GM12878 (cell line): ENCODE results near the gene PLEKHA5. TPM values are rescaled to one million over a fixed set of nuclear protein-coding genes. Genes with fewer than 3 reads are reported as not detected.

Experiments
- ATAC-seq: fragments of 200-7000 bp; cut with Tn5 transposase; 3 replicates; pipeline ENCODE4 v1.9.1; 2020; ENCODE audit warnings: mild to moderate bottlenecking, moderate library complexity
- BruUV-seq: library from RNA; stranded (reverse); fragments of 400-500 nt; replicated peaks from 2 replicates; lab custom pipeline; 2021; lab: Mats Ljungman, UMichigan
- CTCF ChIA-PET: fragments of 300-600 bp; sonication (Branson Sonifier 250); formaldehyde crosslinking; extraction: SDS; loops from one replicate; lab custom pipeline; 2021; ENCODE audit warnings: inconsistent platforms; lab: Yijun Ruan, JAX
- POLR2A ChIA-PET: fragments of 350-600 bp; formaldehyde crosslinking; extraction: SDS; loops from one replicate; lab custom pipeline; 2021; ENCODE audit warnings: inconsistent platforms; lab: Charles Lee
- RAD21 ChIA-PET: fragments of 300-600 bp; sonication (Branson Sonifier 250); formaldehyde crosslinking; loops from one replicate; lab custom pipeline; 2023; ENCODE audit warnings: antibody characterized with exemption; ENCODE audit not compliant: unreplicated experiment; lab: Charles Lee
- SMC1A ChIA-PET: fragments of 300-600 bp; sonication (Branson Sonifier 250); formaldehyde crosslinking; loops from one replicate; lab custom pipeline; 2023; ENCODE audit not compliant: unreplicated experiment, uncharacterized antibody; lab: Charles Lee
- DNase-seq: peaks from one replicate; pipeline ENCODE4 v3.0.0-alpha.2; 2011; ENCODE audit warnings: low read depth, low spot score
- FAIRE-seq: peaks from 3 replicates; lab custom pipeline; 2011; peaks lifted over from hg19 to GRCh38; lab: Jason Lieb, UNC
- H2AFZ ChIP-seq: 2 replicates; pipeline ENCODE4 v1.6.0; 2011; ENCODE audit warnings: low read depth, low read length, control low read depth; ENCODE audit not compliant: control insufficient read depth
- H3K27ac ChIP-seq: 2 replicates; pipeline ENCODE4 v1.5.1; 2011; ENCODE audit warnings: control low read depth; ENCODE audit not compliant: control insufficient read depth, insufficient read depth
- H3K27me3 ChIP-seq, 2 experiments: replicated peaks in 1 of 2; 2 replicates each; pipeline versions ENCODE4 v1.6.0 to v1.6.1; 2011; ENCODE audit warnings: low read length in 1 of 2; ENCODE audit not compliant: control insufficient read depth in 2 of 2, insufficient read depth in 2 of 2
- H3K36me3 ChIP-seq, 2 experiments: 2 replicates each; pipeline ENCODE4 v1.5.1; 2011; ENCODE audit warnings: low read length in 1 of 2; ENCODE audit not compliant: control insufficient read depth in 2 of 2, insufficient read depth in 2 of 2
- H3K4me1 ChIP-seq: 2 replicates; pipeline ENCODE4 v1.6.1; 2011; ENCODE audit warnings: mild to moderate bottlenecking, low read length, moderate library complexity, mixed read lengths; ENCODE audit not compliant: control insufficient read depth, insufficient read depth
- H3K4me2 ChIP-seq: 2 replicates; pipeline ENCODE4 v1.6.0; 2011; ENCODE audit warnings: control low read depth; ENCODE audit not compliant: control insufficient read depth, insufficient read depth
- H3K4me3 ChIP-seq: fragments of 200-600 bp; sonication (generic); 2 replicates; pipeline ENCODE4 v1.5.1; 2016
- H3K79me2 ChIP-seq: 2 replicates; pipeline ENCODE4 v1.6.0; 2011; ENCODE audit warnings: low read length; ENCODE audit not compliant: control insufficient read depth, insufficient read depth
- H3K9ac ChIP-seq: 2 replicates; pipeline ENCODE4 v1.8.0; 2011; ENCODE audit warnings: low read length, control low read depth, mixed read lengths; ENCODE audit not compliant: control insufficient read depth, insufficient read depth
- H3K9me3 ChIP-seq: replicated peaks from 3 replicates; pipeline ENCODE4 v1.5.1; 2011; ENCODE audit warnings: mild to moderate bottlenecking, low read length; ENCODE audit not compliant: control insufficient read depth, insufficient read depth
- H4K20me1 ChIP-seq: 2 replicates; pipeline ENCODE4 v1.6.0; 2011; ENCODE audit not compliant: control insufficient read depth, insufficient read depth
- CHD4 ChIP-seq: fragments of 200-600 bp; sonication (generic); IDR thresholded peaks from 2 replicates; pipeline ENCODE4 v1.6.1; 2016; ENCODE audit warnings: mild to moderate bottlenecking
- ETV6 ChIP-seq, 2 experiments: fragments of 450-650 bp in 1 of 2; IDR thresholded peaks in 1 of 2; conservative IDR thresholded peaks in 1 of 2; 2 replicates each; pipeline ENCODE4 v1.6.1; 2014; ENCODE audit warnings: antibody characterized with exemption in 1 of 2, borderline replicate concordance in 1 of 2, low read depth in 1 of 2, mild to moderate bottlenecking in 1 of 2, moderate library complexity in 1 of 2
- GATAD2B ChIP-seq: fragments of 450-650 bp; conservative IDR thresholded peaks from 2 replicates; pipeline ENCODE4 v1.6.1; 2017; ENCODE audit warnings: low read depth, mild to moderate bottlenecking, moderate library complexity
- PAX5 ChIP-seq: IDR thresholded peaks from 2 replicates; pipeline ENCODE4 v1.6.1; 2011; ENCODE audit warnings: low read depth, low read length, borderline replicate concordance
- WRNIP1 ChIP-seq: IDR thresholded peaks from 2 replicates; pipeline ENCODE4 v1.6.1; 2011; ENCODE audit warnings: low read depth, low read length, improper control_type of control experiment, borderline replicate concordance
- WGBS: methylation state at CpG from one replicate; pipeline ENCODE4 v1.1.6; 2016; ENCODE audit warnings: low lambda C conversion rate; ENCODE audit not compliant: insufficient replicate concordance, insufficient coverage; ENCODE audit errors: missing lambda C conversion rate; 5-methylcytosine and 5-hydroxymethylcytosine counted together
- in situ Hi-C: fragments of 300-500 bp; cut with MboI; formaldehyde crosslinking; loops from 9 replicates; pipeline ENCODE4 v1.14.3; 2018; ENCODE audit warnings: mixed read lengths
- intact Hi-C: fragments of 100-400 bp; cut with micrococcal nuclease; formaldehyde crosslinking; loops from one replicate; pipeline ENCODE4 v1.14.2; 2022; ENCODE audit not compliant: unreplicated experiment
- polyA plus RNA-seq, 11 experiments: library from polyadenylated mRNA; depleted of rRNA in 4 of 11; unstranded in 6 of 11; stranded (reverse) in 5 of 11; fragments of >200 nt; fragmentation: Nextera tagmentation in 4 of 11; fragmentation: Illumina TruSeq in 1 of 11; extraction: Ambion mirVana in 4 of 11; extraction: Trizol in 1 of 11; gene quantifications; 1 replicate in 1 of 11; 2 replicates in 10 of 11; pipeline versions ENCODE4 v1.2.1 to v1.2.3, GENCODE V29; 2011 to 2016; ENCODE audit warnings: inconsistent platforms in 2 of 11, missing spikeins in 2 of 11, low read depth in 1 of 11
- total RNA-seq, 4 experiments: library from RNA; depleted of rRNA in 3 of 4; stranded (reverse); fragments of >200 nt in 3 of 4; fragmentation: Illumina TruSeq in 1 of 4; extraction: Trizol in 1 of 4; gene quantifications; 2 replicates each; pipeline versions ENCODE4 v1.2.1 to v1.2.3, GENCODE V29; 2013 to 2021
- TF ChIP-seq, protein P1 (sequence below): fragments of 450-650 bp; IDR thresholded peaks from 2 replicates; pipeline ENCODE4 v1.6.1; 2016; ENCODE audit warnings: mild to moderate bottlenecking, moderate library complexity, borderline replicate concordance
- TF ChIP-seq, protein P2 (sequence below): IDR thresholded peaks from 2 replicates; pipeline ENCODE4 v1.6.1; 2012; ENCODE audit warnings: mild to moderate bottlenecking, low read depth, low read length
- TF ChIP-seq, protein P3 (sequence below): IDR thresholded peaks from 2 replicates; pipeline ENCODE4 v1.6.1; 2011; ENCODE audit warnings: low read depth, mild to moderate bottlenecking, low read length, moderate library complexity, borderline replicate concordance; ENCODE audit errors: extremely low read depth

PLEKHA5 gene
- total and polyA plus RNA-seq, 10 of the 15 experiments (the other 5 are each of a cell fraction or from before 2014, with no cell fraction given) = 0.09 to 0.33 (median 0.18) TPM; not detected in 3

DNA sequence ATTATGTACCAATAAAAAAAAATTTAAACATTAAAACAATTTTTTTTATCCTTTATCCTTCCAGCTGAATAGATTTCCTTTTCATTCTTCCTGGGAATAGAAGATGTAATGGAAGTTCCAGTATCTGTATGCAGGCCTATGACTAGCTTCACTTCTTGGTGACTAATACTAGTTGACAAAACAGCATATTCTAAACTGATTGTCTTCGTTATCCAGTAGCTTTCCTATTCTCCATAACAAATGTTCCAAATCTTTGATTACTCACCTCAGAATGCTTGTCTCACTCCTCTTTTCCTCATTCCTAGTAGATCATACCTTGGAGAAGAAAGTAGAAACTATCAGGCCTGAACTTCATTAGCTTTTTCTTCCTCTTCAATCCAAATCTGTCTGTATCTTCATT is 70.7 kb downstream of the PLEKHA5 start:
- Histone ChIP-seq H3K36me3 (no peaks in the 10 kb centered on the region), H3K4me3 (no peak overlapping the region), H3K27ac (no peak overlapping the region), H3K79me2 (no peaks in the 10 kb centered on the region), H3K9me3 (no peaks in the 10 kb centered on the region), H4K20me1 (no peaks in the 10 kb centered on the region), H3K27me3 (no peaks in the 10 kb centered on the region), H3K4me1 (no peaks in the 10 kb centered on the region), H3K9ac (no peak overlapping the region), H3K4me2 (no peak overlapping the region), H2AFZ (no peak overlapping the region)
- ChIA-PET RAD21 (interaction anchor here (1.4 kb wide), 1 partner anchor 14 kb away, joined by 4 read pairs; no protein-coding TSS in a partner anchor), SMC1A (interaction anchor here (1.0 to 1.3 kb wide), 3 partner anchors 9 to 14 kb away, joined by 3 to 4 read pairs (median 3); no protein-coding TSS in a partner anchor), POLR2A (no interaction called here), CTCF (interaction anchor here (0.7 to 1.5 kb wide), 2 partner anchors 11 to 14 kb away, joined by 3 to 5 read pairs; no protein-coding TSS in a partner anchor)
- DNase-seq (no peak), FAIRE-seq (no peak), ATAC-seq (no peak)
- intact Hi-C loops (no loop called here), in situ Hi-C loops (no loop called here)
- no TSS peak for BruUV-seq
- no peak for TF ChIP-seq GATAD2B
- 0% methylated on average over 1 of the region's 1 CpG for WGBS

DNA sequence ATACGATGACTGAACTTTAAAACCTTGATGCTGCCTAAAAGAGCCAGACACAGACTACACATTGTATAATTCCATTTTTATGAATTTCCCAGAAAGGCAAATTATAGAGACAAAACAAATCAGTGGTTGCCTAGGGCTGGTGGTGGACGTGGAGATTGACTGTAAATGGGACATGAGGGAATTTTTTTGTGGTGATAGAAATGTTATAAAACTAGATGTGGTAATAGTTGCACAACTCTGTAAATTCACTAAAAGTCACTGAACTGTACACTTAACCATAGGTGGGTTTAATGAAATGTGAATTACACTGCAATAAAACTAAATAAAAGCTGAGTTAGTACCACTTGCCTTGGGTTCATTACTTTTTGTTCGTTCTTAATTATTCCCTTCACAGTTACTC is 72.1 kb downstream of the PLEKHA5 start:
- ChIA-PET POLR2A (no interaction called here), SMC1A (no interaction called here), CTCF (no interaction called here), RAD21 (no interaction called here)
- in situ Hi-C loops = no loop called here
- BruUV-seq = no TSS peak
- Histone ChIP-seq H3K4me3 (no peak overlapping the region), H3K36me3 (no peaks in the 10 kb centered on the region), H3K4me2 (no peak overlapping the region), H3K27me3 (no peaks in the 10 kb centered on the region), H3K4me1 (no peaks in the 10 kb centered on the region), H3K9me3 (no peaks in the 10 kb centered on the region), H3K9ac (no peak overlapping the region), H4K20me1 (no peaks in the 10 kb centered on the region), H3K27ac (no peak overlapping the region), H2AFZ (no peak overlapping the region), H3K79me2 (no peaks in the 10 kb centered on the region)
- intact Hi-C loops = no loop called here
- FAIRE-seq (no peak), ATAC-seq (no peak), DNase-seq (no peak)
- 13% methylated on average over 3 of the region's 3 CpGs for WGBS
- TF ChIP-seq CHD4 = no peak
- TF ChIP-seq PAX5 = no peak
- TF ChIP-seq, protein P1, sequence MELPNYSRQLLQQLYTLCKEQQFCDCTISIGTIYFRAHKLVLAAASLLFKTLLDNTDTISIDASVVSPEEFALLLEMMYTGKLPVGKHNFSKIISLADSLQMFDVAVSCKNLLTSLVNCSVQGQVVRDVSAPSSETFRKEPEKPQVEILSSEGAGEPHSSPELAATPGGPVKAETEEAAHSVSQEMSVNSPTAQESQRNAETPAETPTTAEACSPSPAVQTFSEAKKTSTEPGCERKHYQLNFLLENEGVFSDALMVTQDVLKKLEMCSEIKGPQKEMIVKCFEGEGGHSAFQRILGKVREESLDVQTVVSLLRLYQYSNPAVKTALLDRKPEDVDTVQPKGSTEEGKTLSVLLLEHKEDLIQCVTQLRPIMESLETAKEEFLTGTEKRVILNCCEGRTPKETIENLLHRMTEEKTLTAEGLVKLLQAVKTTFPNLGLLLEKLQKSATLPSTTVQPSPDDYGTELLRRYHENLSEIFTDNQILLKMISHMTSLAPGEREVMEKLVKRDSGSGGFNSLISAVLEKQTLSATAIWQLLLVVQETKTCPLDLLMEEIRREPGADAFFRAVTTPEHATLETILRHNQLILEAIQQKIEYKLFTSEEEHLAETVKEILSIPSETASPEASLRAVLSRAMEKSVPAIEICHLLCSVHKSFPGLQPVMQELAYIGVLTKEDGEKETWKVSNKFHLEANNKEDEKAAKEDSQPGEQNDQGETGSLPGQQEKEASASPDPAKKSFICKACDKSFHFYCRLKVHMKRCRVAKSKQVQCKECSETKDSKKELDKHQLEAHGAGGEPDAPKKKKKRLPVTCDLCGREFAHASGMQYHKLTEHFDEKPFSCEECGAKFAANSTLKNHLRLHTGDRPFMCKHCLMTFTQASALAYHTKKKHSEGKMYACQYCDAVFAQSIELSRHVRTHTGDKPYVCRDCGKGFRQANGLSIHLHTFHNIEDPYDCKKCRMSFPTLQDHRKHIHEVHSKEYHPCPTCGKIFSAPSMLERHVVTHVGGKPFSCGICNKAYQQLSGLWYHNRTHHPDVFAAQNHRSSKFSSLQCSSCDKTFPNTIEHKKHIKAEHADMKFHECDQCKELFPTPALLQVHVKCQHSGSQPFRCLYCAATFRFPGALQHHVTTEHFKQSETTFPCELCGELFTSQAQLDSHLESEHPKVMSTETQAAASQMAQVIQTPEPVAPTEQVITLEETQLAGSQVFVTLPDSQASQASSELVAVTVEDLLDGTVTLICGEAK = no peak
- TF ChIP-seq WRNIP1 = no peak
- TF ChIP-seq, protein P2, sequence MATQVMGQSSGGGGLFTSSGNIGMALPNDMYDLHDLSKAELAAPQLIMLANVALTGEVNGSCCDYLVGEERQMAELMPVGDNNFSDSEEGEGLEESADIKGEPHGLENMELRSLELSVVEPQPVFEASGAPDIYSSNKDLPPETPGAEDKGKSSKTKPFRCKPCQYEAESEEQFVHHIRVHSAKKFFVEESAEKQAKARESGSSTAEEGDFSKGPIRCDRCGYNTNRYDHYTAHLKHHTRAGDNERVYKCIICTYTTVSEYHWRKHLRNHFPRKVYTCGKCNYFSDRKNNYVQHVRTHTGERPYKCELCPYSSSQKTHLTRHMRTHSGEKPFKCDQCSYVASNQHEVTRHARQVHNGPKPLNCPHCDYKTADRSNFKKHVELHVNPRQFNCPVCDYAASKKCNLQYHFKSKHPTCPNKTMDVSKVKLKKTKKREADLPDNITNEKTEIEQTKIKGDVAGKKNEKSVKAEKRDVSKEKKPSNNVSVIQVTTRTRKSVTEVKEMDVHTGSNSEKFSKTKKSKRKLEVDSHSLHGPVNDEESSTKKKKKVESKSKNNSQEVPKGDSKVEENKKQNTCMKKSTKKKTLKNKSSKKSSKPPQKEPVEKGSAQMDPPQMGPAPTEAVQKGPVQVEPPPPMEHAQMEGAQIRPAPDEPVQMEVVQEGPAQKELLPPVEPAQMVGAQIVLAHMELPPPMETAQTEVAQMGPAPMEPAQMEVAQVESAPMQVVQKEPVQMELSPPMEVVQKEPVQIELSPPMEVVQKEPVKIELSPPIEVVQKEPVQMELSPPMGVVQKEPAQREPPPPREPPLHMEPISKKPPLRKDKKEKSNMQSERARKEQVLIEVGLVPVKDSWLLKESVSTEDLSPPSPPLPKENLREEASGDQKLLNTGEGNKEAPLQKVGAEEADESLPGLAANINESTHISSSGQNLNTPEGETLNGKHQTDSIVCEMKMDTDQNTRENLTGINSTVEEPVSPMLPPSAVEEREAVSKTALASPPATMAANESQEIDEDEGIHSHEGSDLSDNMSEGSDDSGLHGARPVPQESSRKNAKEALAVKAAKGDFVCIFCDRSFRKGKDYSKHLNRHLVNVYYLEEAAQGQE = no peak
- TF ChIP-seq ETV6 (conservative IDR thresholded peaks at IDR 0.05 in 1 of 2, IDR thresholded peaks at IDR 0.05 in 1 of 2; ENCODE audit: borderline replicate concordance in 1 of 2, low read depth in 1 of 2) = no peak
- TF ChIP-seq, protein P3, sequence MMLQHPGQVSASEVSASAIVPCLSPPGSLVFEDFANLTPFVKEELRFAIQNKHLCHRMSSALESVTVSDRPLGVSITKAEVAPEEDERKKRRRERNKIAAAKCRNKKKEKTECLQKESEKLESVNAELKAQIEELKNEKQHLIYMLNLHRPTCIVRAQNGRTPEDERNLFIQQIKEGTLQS = no peak
